Measurements from ENCODE around the gene CNIH4.
A peak's percentile ranks its signal among the peaks of the same experiment; 100 is the strongest.
"Not testable (repeated sequence)": the region's sequence is repeated elsewhere in the genome, so short reads cannot be mapped to it uniquely, and the experiment has no call there.

Gene CNIH4

DNA sequence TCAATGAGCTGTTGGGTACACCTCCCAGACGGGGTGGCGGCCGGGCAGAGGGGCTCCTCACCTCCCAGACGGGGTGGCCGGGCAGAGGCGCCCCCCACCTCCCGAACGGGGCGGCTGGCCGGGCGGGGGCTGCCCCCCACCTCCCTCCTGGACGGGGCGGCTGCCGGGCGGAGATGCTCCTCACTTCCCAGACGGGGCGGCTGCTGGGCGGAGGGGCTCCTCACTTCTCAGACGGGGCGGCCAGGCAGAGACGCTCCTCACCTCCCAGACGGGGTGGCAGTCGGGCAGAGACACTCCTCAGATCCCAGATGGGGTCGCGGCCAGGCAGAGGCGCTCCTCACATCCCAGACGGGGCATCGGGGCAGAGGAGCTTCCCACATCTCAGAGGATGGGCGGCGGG is 7.0 kb upstream of the CNIH4 start:
- not testable (repeated sequence) for DNase-seq

GRCh38 chr1:224352436-224353085 is 4.1 kb upstream of the CNIH4 start:
- DNase-seq, result not testable (repeated sequence)

DNA sequence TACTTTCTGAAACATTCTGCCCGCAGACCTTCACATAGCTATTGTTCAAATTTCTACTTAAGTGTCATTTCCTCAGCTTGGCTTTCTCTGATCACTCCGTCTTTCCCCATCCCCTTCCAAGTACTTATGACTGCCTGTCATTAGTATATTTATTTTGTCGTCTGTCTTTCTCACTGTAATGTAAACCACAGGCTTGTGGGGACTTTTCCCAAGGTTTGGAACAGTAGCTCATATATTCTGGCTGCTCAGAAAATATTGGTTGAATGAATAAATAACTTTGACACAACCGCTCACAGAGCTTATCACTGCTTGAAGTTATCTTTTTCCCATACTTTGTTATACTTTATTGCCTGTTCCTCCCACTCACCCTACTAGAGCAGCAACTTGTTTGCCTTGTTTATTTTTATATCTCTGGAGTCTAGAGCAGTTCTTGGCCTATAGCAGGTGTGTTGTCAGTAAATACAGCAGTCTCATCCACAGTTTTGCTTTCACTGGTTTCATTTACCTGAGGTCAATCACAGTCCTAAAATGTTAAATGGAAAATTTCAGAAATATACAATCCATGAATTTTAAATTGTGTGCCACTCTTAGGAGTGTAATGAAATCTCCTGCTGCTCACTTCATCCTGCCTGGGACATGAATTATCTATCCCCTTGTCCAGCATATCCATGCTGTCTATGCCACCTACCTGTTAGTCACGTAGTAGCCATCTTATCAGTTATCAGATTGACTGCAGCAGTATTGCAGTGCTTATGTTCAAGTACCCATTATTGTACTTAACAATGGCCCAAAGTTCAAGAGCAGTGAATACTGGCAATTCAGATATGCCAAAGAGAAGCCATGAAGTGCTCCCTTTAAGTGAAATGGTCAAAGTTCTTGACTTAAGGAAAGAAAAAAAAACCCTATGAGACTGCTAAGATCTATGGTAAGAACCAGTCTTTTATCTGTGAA is 2.4 kb upstream of the CNIH4 start:
- DNase-seq, result no peak

GRCh38 chr1:224357626-224358124 is 996 bp downstream of the CNIH4 start:
- DNase-seq, result no peak

DNA sequence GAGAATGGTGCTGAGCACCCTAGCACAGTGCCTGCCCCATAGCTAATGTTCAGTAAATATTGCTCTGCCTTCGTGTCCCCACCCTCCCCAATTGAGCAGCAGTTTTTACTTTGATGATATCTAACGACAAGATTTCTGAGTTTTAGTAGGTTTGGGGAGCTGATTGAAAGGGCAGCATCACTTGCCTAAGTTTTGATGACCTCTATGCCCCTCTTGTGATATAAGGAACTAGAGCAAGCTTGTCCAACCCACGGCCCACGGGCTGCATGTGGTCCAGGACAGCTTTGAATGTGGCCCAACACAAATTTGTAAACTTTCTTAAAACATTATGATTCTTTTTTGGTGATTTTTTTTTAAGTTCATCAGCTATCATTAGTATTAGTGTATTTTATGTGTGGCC is 1.6 kb downstream of the CNIH4 start:
- DNase-seq, result no peak

- no peak for DNase-seq
Observed at GRCh38 chr1:224359207-224359606, 2.5 kb downstream of the CNIH4 start.

- DNase-seq, result no peak
Observed at GRCh38 chr1:224368409-224368808, 11.7 kb downstream of the CNIH4 start.

DNA sequence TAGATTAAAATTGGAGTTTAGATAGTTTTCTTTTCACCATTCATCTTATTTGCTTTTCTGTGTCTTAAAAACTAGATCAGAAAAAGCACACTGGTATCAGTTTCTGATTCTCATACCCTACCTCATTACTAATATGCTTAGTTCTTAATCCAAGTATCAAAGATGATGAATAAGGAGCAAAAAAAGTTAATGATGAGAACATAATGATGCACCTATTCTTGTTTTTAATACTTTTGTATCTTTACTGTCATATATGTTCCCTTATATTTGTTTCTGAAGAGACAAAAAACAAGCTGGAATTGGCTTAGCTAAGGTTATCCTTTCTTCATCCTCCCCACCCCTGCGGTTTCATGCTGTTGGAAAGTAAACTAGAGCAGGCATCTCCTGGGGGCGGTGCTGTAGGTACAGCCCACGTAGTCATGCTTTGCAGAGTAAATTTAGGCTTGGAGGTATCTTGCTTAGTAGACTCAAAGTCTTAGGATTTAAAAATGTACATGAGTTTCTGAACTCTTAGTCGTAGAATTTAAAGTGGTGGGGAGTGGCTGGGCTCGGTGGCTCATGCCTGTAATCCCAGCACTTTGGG is 16.4 kb downstream of the CNIH4 start:
- DNase-seq, result no peak

- no peak for DNase-seq
Observed at GRCh38 chr1:224375059-224375458, 18.4 kb downstream of the CNIH4 start.

DNA sequence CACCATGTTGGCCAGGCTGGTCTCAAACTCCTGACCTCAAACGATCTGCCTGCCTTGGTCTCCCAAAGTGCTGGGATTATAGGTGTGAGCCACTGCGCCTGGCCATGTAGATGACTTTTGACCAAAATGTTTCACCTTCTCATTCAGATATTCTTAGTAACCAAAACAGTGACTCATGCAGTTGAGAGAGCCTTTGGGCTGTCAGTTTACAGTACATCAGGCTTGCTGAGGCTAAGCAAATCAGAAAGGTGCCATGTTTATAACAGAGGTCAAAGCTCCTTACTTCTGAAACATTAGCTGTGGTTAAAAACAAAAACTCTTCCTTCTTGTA is 21.0 kb downstream of the CNIH4 start:
- no peak for DNase-seq

- DNase-seq, result no peak
Observed at GRCh38 chr1:224378855-224379631, 22.4 kb downstream of the CNIH4 start.

- peak; percentile 31 for DNase-seq
Observed at GRCh38 chr1:224380003-224380402, 23.3 kb downstream of the CNIH4 start.

DNA sequence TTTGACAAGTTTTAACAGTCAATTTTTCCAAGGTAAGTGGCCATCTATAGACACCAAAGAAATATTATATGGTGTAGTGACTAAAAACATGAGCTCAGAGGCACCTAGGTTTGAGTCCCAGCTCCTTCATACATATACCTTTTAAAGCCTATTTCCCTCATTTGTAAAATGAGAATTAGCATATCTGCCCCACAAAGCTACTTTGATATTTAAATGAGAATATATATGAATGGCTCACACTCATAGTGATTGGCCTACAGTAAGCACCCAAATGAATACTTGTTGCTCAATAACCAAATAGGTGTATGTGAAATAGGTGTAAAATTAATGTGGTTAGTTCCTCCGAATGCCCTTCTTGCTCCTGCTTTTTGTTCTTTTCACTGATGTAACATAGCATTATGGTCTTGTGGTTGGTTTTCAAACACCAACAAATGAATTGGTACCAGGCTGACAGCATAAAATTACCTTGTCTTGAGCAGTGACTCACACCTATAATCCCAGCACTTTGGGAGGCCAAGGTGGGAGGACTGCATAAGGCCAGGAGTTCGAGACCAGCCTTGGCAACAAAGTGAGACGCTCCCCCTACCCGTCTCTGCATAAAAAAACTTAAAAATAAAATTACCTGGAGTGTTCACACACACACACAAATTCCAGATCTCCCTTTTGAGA is 25.3 kb downstream of the CNIH4 start:
- no peak for DNase-seq

DNA sequence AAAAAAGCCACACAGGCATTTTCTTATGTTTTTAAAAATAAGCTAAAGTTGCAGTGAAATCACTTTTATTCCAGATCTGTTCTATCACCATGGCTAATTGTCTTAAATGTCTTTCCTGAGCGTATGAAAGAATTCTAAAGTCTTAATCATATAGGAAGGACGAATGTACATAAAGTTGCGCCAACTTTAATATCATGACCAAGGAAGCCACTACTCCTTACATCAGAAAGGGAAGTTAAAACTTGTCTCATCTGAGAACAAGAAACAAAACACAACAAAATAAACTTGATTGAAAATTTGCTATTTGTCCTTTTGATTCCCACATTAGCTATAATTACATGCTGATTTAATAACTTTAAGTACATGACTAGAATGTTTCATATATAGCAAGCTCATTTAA is 26.5 kb downstream of the CNIH4 start:
- DNase-seq, result no peak

- DNase-seq, result no peak
Observed at GRCh38 chr1:224387302-224387912, 30.7 kb downstream of the CNIH4 start.

- DNase-seq, result no peak
Observed at GRCh38 chr1:224387943-224388342, 31.3 kb downstream of the CNIH4 start.

DNA sequence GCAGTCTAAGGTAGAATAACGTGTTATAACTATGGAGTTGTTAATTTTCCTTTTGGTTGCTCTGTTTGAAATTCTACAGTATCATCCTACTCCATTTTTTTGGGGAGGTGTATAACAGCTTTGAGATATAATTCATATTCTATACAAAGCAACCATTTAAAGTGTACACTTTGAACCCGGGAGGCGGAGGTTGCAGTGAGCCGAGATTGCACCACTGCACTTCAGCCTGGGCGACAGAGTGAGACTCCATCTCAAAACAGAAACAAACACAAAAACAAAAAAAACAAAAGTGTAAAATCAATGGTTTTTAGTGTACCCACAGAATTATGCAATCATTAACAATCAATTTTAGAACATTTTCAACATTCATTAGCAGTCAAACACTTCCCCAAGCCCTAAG is 33.8 kb downstream of the CNIH4 start:
- DNase-seq, result no peak

- DNase-seq, result no peak
Observed at GRCh38 chr1:224392411-224393249, 36.0 kb downstream of the CNIH4 start.

DNA sequence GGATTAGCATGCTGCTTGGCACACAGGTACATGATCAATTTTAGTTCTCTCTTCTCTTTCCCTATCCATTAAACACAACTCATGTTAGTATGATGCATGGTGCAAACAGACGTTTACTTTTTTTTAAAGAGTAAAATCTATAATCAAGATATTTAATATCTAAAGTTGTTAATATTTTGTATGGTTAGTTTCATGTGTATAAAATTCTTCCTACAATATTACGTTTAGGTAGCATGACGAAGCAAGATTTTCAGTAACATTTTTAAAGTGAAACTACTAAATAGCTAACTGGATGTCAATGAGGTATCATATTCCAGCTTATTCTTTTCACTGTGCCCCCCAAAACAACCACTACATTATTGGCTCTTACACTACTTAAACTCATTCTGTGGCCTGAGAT is 36.6 kb downstream of the CNIH4 start:
- DNase-seq, result no peak

DNA sequence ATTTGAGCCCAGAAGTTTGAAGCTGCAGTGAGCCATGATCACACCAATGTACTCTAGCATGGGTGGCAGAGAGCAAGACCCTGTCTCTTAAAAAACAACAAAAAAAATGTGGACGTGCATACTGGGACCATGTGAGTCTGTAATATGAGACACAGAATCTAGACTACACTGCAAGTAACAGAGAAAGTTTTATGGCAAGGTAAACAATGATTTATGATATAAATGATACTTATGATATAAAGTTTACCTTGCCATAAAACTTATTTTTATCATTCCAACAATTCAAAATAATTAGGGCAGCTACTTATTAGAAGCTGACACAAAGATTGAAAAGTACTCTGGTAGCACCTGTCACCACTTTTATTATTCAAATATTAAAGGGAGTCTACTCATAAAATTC is 43.2 kb downstream of the CNIH4 start:
- DNase-seq, result no peak

DNA sequence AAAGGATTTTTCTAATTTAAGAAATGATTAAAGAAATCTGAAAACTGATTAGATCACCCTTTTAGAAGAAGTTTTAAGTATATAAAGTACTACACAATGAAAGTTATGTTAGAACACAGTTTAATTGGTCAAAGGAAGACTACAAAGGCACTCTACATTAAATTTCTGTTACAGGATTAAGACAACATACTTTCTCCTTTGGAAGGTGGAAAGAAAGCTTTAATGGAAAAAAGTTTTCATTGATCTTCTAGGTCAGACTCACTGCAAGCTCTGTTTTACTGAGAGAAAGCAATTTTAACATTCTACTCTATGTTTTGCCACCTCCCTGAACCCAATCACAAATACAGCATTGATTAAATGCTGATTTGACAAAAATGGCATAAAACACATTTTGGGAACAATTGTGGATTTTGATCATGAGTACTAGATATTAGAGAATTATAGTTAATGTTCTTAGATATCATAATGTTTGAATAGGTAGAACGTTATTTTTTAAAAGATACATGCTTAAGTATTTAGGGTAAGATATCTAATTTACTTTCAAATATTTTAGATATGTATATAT is 45.9 kb downstream of the CNIH4 start:
- no peak for DNase-seq

Measured in activated T-cell treated with anti-CD3 and anti-CD28 coated beads, Interleukin-2, amount 50 U/mL, for 1 hour (primary cell).